Heart left ventricle (tissue), 13 donors: Measurements from ENCODE around the gene S100A16.

ENCODE experiments used
- POLR2A ChIP-seq, 2 donors: fragments of 450-650 bp; IDR thresholded peaks; one replicate each; pipeline ENCODE4 v1.6.1; 2017; ENCODE audit warnings: antibody characterized with exemption in 2 of 2, mild to moderate bottlenecking in 2 of 2, moderate library complexity in 2 of 2
- TF ChIP-seq, protein P1 (sequence below), 12 donors: fragments of 200-600 bp; sonication (generic) in 4 of 12; IDR thresholded peaks; one replicate each; pipeline versions ENCODE4 v1.5.0 to v1.8.0; 2018 to 2022; ENCODE audit warnings: antibody characterized with exemption in 12 of 12, mild to moderate bottlenecking in 5 of 12
- donor health status: ischemic (EF 13 %, LVEDD 7.1; RV severe dilation, severe dysfunction).
- donor health status: DM: no; HTN: yes; CAD: no.
- donor health status: DM: no; HTN: no; CAD: no.
- donor health status: ischemic (EF 25% LVEDD 6.9; RV normal size, moderate dysfunction).
- donor health status: ischemic (EF 25% LVEDD 5.7; RV mildly dilated, moderate dysfunction).
- donor health status: ischemic (EF 35%, LVEDD 5.7; RV mildly dilated, moderate dysfunction).
- donor health status: nonischemic (EF 11% LVEDD 7.7; RV severe dilation, severe dysfunction).
- donor health status: DM: yes; HTN: yes; CAD: no.
- donor health status: PGD.
- donor health status: ischemic (EF 29% LVEDD 5.4; RV normal size, mild dysfunction).
- donor health status: nonischemic (EF 23%, LVEDD 6.1; RV moderate dilation, normal function).

DNA sequence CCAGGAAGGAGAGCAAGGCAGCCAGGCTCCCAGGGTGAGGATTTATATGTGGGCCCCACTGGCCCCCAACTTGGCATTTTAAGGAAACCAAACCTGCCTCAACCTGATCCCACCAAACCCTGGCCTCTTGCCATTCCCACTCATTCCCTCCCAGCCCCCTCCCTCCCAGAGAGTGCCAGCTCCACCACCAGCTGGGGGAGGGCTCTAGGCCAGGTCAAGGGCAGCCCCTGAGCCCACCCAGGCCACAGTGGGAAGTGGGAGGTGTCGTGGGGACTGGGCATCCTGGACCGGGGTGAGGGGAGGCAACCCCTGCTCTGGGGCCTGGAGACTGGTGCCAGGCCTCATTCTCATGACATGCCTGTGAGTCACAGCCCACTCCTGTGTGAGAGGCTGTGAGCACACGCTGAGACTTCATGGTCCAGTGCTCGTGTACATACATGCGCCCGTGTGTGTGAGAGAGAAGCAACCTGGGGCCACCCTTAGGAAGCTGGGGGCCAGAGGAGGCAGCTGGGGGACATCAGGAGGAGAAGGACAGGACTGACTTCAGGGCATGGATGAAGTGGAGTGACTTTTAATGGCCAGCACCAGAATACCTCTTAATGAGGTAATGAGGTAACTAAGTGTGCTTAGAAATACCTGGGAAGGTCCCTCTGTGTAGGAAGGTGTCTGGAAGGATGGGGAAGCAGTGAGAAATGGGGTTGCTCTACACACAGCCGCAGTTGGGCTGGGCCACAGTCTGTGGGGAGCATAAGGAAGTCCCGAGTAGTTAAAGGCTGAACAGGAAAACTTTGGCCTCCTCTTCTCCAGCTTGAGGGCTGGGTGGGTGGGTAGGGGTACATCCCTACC is 47.2 kb downstream of the S100A16 start, which contains the start of gene S100A2:
- TF ChIP-seq, protein P1, sequence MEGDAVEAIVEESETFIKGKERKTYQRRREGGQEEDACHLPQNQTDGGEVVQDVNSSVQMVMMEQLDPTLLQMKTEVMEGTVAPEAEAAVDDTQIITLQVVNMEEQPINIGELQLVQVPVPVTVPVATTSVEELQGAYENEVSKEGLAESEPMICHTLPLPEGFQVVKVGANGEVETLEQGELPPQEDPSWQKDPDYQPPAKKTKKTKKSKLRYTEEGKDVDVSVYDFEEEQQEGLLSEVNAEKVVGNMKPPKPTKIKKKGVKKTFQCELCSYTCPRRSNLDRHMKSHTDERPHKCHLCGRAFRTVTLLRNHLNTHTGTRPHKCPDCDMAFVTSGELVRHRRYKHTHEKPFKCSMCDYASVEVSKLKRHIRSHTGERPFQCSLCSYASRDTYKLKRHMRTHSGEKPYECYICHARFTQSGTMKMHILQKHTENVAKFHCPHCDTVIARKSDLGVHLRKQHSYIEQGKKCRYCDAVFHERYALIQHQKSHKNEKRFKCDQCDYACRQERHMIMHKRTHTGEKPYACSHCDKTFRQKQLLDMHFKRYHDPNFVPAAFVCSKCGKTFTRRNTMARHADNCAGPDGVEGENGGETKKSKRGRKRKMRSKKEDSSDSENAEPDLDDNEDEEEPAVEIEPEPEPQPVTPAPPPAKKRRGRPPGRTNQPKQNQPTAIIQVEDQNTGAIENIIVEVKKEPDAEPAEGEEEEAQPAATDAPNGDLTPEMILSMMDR (IDR thresholded peaks at IDR 0.05): no peak
- no peak for TF ChIP-seq POLR2A (IDR thresholded peaks at IDR 0.05)
